22Rv1 (cell line): ENCODE measurements around the gene THSD4.

Source experiments
- CTCF ChIP-seq: fragments of 450-650 bp; IDR thresholded peaks from 2 replicates; pipeline ENCODE4 v1.5.1; 2017; ENCODE audit warnings: mild to moderate bottlenecking
- ZFX ChIP-seq: fragments of 450-650 bp; IDR thresholded peaks from 2 replicates; pipeline ENCODE4 v1.6.1; 2017; ENCODE audit warnings: antibody characterized with exemption, borderline replicate concordance

- no peak for TF ChIP-seq CTCF
- no peak for TF ChIP-seq ZFX
Observed at GRCh38 chr15:71136159-71136783, 21.0 kb downstream of the THSD4 start.
